GM12878 (cell line): ENCODE measurements around the gene WFDC12.

Experiments
- BCL11A ChIP-seq: IDR thresholded peaks from 2 replicates; pipeline ENCODE4 v1.6.1; 2011; ENCODE audit warnings: low read depth, low read length
- CHD2 ChIP-seq: IDR thresholded peaks from 2 replicates; pipeline ENCODE4 v1.6.1; 2011; ENCODE audit warnings: low read depth, low read length, improper control_type of control experiment, borderline replicate concordance
- CTCF ChIP-seq, 3 experiments: IDR thresholded peaks in 2 of 3; conservative IDR thresholded peaks in 1 of 3; 2 replicates each; pipeline ENCODE4 v1.5.1; 2011; ENCODE audit warnings: low read depth in 3 of 3, low read length in 3 of 3, mild to moderate bottlenecking in 3 of 3, control low read depth in 2 of 3, moderate library complexity in 2 of 3, inconsistent platforms in 1 of 3, mixed read lengths in 1 of 3; ENCODE audit not compliant: control insufficient read depth in 2 of 3, insufficient read depth in 1 of 3; ENCODE audit errors: extremely low read depth in 1 of 3
- DPF2 ChIP-seq: fragments of 450-650 bp; IDR thresholded peaks from 2 replicates; pipeline ENCODE4 v1.6.1; 2017; ENCODE audit warnings: mild to moderate bottlenecking
- E2F8 ChIP-seq: fragments of 450-650 bp; IDR thresholded peaks from 2 replicates; pipeline ENCODE4 v1.6.1; 2018; ENCODE audit warnings: mild to moderate bottlenecking, low read depth, moderate library complexity; ENCODE audit not compliant: partially characterized antibody
- FOS ChIP-seq: IDR thresholded peaks from 3 replicates; pipeline ENCODE4 v1.6.1; 2011; ENCODE audit warnings: borderline replicate concordance; ENCODE audit not compliant: insufficient read length; ENCODE audit errors: extremely low read depth
- POLR2A ChIP-seq: IDR thresholded peaks from 2 replicates; pipeline ENCODE4 v1.6.1; 2011; ENCODE audit warnings: low read depth, mild to moderate bottlenecking, low read length

- TF ChIP-seq CTCF (IDR thresholded peaks at IDR 0.05 in 2 of 3, conservative IDR thresholded peaks at IDR 0.05 in 1 of 3; ENCODE audit: control insufficient read depth in 2 of 3, extremely low read depth in 1 of 3, insufficient read depth in 1 of 3, low read depth in 3 of 3, low read length in 3 of 3) (no peak), CHD2 (no peak), DPF2 (no peak), E2F8 (no peak), FOS (no peak), POLR2A (no peak), BCL11A (no peak)
Observed at GRCh38 chr20:45103072-45103471, 21.2 kb downstream of the WFDC12 start.
